HepG2 (cell line): ENCODE results near the gene NHSL1. TPM values are rescaled to one million over a fixed set of nuclear protein-coding genes. Genes with fewer than 3 reads are reported as not detected.

Experiments
- ATAC-seq: fragments of 200-7000 bp; cut with Tn5 transposase; 3 replicates; pipeline ENCODE4 v1.9.1; 2020; ENCODE audit warnings: mild to moderate bottlenecking, moderate library complexity
- BruUV-seq: library from RNA; stranded (reverse); fragments of 400-500 nt; replicated peaks from 2 replicates; lab custom pipeline; 2021; lab: Mats Ljungman, UMichigan
- CTCF ChIA-PET: fragments of 300-600 bp; formaldehyde crosslinking; extraction: SDS; loops from one replicate; lab custom pipeline; 2021; ENCODE audit warnings: low total read pairs, inconsistent platforms, low intra/inter-chr PET ratio; lab: Yijun Ruan, JAX
- POLR2A ChIA-PET: fragments of 350-600 bp; sonication (Branson Sonifier 250); formaldehyde crosslinking; loops from one replicate; lab custom pipeline; 2020; ENCODE audit warnings: antibody characterized with exemption, inconsistent platforms; lab: Yijun Ruan, JAX
- DNase-seq: peaks from one replicate; pipeline ENCODE4 v3.0.0-alpha.2; 2015; ENCODE audit warnings: low spot score
- FAIRE-seq: peaks from 3 replicates; lab custom pipeline; 2011; peaks lifted over from hg19 to GRCh38; lab: Jason Lieb, UNC
- H2AFZ ChIP-seq: one replicate; pipeline ENCODE4 v1.6.1; 2011; ENCODE audit warnings: low read length, inconsistent platforms
- H3K27ac ChIP-seq: fragments of 300-600 bp; 3 replicates; pipeline ENCODE4 v1.8.0; 2011; ENCODE audit warnings: mixed run types, mild to moderate bottlenecking, mixed read lengths, low read length, inconsistent platforms; ENCODE audit not compliant: insufficient read depth; ENCODE audit errors: extremely low read length
- H3K27me3 ChIP-seq, 2 experiments: fragments of 200-600 bp in 1 of 2; 2 replicates in 1 of 2; 3 replicates in 1 of 2; pipeline versions ENCODE4 v1.6.0 to v1.8.0; 2011; ENCODE audit warnings: low read length in 2 of 2, mild to moderate bottlenecking in 2 of 2, moderate library complexity in 2 of 2, inconsistent platforms in 1 of 2; ENCODE audit not compliant: insufficient read depth in 2 of 2, control insufficient read depth in 1 of 2
- H3K36me3 ChIP-seq, 2 experiments: fragments of 200-600 bp in 1 of 2; replicated peaks in 1 of 2; 2 replicates in 1 of 2; 3 replicates in 1 of 2; pipeline versions ENCODE4 v1.5.1 to v1.8.0; 2011; ENCODE audit warnings: low read length in 2 of 2, inconsistent platforms in 1 of 2; ENCODE audit not compliant: insufficient read depth in 2 of 2, control insufficient read depth in 1 of 2
- H3K4me1 ChIP-seq: 2 replicates; pipeline ENCODE4 v1.5.1; 2012; ENCODE audit warnings: low read length, inconsistent platforms; ENCODE audit not compliant: insufficient read depth
- H3K4me2 ChIP-seq: 2 replicates; pipeline ENCODE4 v1.6.0; 2011; ENCODE audit warnings: low read depth, low read length, inconsistent platforms
- H3K4me3 ChIP-seq, 3 experiments: fragments of 200-600 bp in 1 of 3; sonication (generic), shearing (Covaris generic) in 1 of 3; replicated peaks in 1 of 3; 2 replicates each; pipeline ENCODE4 v1.5.1; 2011 to 2016; ENCODE audit warnings: low read length in 3 of 3, inconsistent platforms in 2 of 3, low read depth in 2 of 3, mild to moderate bottlenecking in 2 of 3, control low read depth in 1 of 3, mixed read lengths in 1 of 3; ENCODE audit not compliant: insufficient read depth in 1 of 3
- H3K79me2 ChIP-seq: one replicate; pipeline ENCODE4 v1.6.1; 2011; ENCODE audit warnings: low read length, inconsistent platforms; ENCODE audit not compliant: insufficient read depth
- H3K9ac ChIP-seq: 2 replicates; pipeline ENCODE4 v1.6.0; 2011; ENCODE audit warnings: mild to moderate bottlenecking, low read depth, low read length, inconsistent platforms; ENCODE audit not compliant: insufficient read depth
- H3K9me3 ChIP-seq: 2 replicates; pipeline ENCODE4 v1.5.1; 2012; ENCODE audit warnings: mild to moderate bottlenecking, low read length
- H4K20me1 ChIP-seq: 2 replicates; pipeline ENCODE4 v1.6.0; 2011; ENCODE audit warnings: inconsistent platforms, mild to moderate bottlenecking, low read length, moderate library complexity; ENCODE audit not compliant: insufficient read depth
- ARNT ChIP-seq: fragments of 450-650 bp; IDR thresholded peaks from 2 replicates; pipeline ENCODE4 v1.6.1; 2017
- CENPT ChIP-seq: sonication (generic); formaldehyde crosslinking; IDR thresholded peaks from 2 replicates; pipeline ENCODE4 v1.8.0; 2022; ENCODE audit warnings: low read depth, mild to moderate bottlenecking, moderate library complexity, missing genetic modification reagents
- MXI1 ChIP-seq: IDR thresholded peaks from 3 replicates; pipeline ENCODE4 v1.6.1; 2012; ENCODE audit warnings: low read depth, low read length, inconsistent platforms, borderline replicate concordance
- PLRG1 ChIP-seq: fragments of 450-650 bp; conservative IDR thresholded peaks from 2 replicates; pipeline ENCODE4 v1.6.1; 2016
- PPARG ChIP-seq: conservative IDR thresholded peaks from 2 replicates; pipeline ENCODE4 v1.6.1; 2016; ENCODE audit warnings: missing biosample characterization, missing genetic modification reagents
- TEAD3 ChIP-seq: optimal IDR thresholded peaks from 2 replicates; pipeline ENCODE3; 2016; ENCODE audit warnings: borderline replicate concordance
- ZNF552 ChIP-seq: sonication (generic); formaldehyde crosslinking; IDR thresholded peaks from 2 replicates; pipeline ENCODE4 v1.9.0; 2022; ENCODE audit warnings: missing genetic modification reagents, mild to moderate bottlenecking, borderline replicate concordance
- WGBS: methylation state at CpG from one replicate; pipeline ENCODE4 v1.1.6; 2017; ENCODE audit warnings: low lambda C conversion rate; 5-methylcytosine and 5-hydroxymethylcytosine counted together
- in situ Hi-C: cut with HindIII; loops from 2 replicates; pipeline ENCODE4 v1.10.0; 2017; ENCODE audit warnings: low pct_unique_long_range_greater_than_20kb; ENCODE audit not compliant: extremely low pct_ligation_motif_present
- intact Hi-C: fragments of 100-400 bp; cut with micrococcal nuclease; formaldehyde crosslinking; loops from one replicate; pipeline ENCODE4 v1.10.0; 2022; ENCODE audit not compliant: unreplicated experiment
- polyA plus RNA-seq, 8 experiments: library from polyadenylated mRNA; depleted of rRNA in 3 of 8; stranded (reverse) in 7 of 8; unstranded in 1 of 8; fragments of >200 nt; fragmentation: Illumina TruSeq in 4 of 8; extraction: Trizol in 4 of 8; gene quantifications; 2 replicates each; pipeline versions ENCODE4 v1.2.1 to v1.2.3, GENCODE V29; 2011 to 2016; ENCODE audit warnings: low read depth in 4 of 8, missing spikeins in 1 of 8, mixed read lengths in 1 of 8; ENCODE audit not compliant: insufficient read depth in 1 of 8
- total RNA-seq, 5 experiments: library from RNA; depleted of rRNA; stranded (reverse); fragments of >200 nt; fragmentation: Illumina TruSeq; extraction: Trizol; gene quantifications; 2 replicates each; pipeline ENCODE4 v1.2.3, GENCODE V29; 2016; ENCODE audit warnings: low read depth in 1 of 5
- TF ChIP-seq, protein P1 (sequence below): fragments of 450-650 bp; IDR thresholded peaks from 2 replicates; pipeline ENCODE4 v1.6.1; 2017

The NHSL1 gene
- total and polyA plus RNA-seq, 2 of the 13 experiments (the other 11 are each of a cell fraction or from before 2014, with no cell fraction given): 24.9 to 53.6 TPM

DNA sequence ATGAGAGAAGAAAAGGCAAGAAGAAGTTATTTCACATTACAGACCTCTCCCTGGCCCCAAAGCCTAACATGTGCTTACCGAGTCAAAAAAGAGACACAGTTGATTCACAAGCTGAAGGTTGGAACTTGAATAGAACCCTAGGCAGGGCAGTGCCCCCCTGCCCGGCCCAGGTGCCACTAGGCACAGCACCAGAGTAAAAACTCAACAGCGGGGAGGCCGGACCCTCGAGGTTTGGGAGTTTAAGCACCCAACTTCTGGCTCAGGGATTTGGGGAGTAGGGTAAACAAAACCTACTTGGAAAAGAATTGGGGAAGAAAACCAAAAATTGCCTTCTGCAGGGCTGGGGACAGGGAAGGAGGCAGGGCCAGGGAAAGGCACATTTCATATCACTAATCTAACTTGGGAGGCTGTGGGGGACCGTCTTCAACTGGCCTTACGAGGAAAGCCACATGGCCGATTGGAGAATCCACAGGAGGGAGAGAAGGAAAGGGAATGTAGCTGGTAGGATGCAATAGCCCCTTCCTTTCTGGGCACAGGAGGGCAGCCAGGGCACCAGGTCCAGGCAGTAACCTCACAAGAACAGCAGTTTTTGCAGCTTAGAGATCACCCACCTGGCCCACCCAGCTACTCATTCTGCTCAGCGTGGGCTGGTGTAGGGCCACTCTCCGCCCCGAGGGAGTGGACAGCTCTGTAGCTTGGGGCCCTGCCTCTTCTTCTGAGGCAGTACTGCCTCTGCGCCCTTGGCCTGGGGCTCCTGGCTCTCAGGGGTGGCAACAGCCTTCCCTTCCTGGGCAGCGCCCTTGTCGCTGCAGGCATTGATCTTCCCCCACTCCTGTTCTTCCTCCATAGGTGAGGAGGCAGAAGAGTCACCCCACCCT is 97.1 kb downstream of the NHSL1 start:
- no peak overlapping the region; a peak in 1 of 6 replicates for H3K4me3 ChIP-seq
- no peaks in the 10 kb centered on the region; a peak in 2 of 5 replicates for H3K27me3 ChIP-seq
- WGBS: 68% methylated on average over 14 of the region's 14 CpGs
- H4K20me1 ChIP-seq: no peaks in the 10 kb centered on the region
- FAIRE-seq: no peak
- peaks cover 0 to 14% of the 10 kb centered on the region in 2 experiments; a peak in 2 of 5 replicates for H3K36me3 ChIP-seq
- H3K27ac ChIP-seq: no peak overlapping the region
- ChIA-PET CTCF (no interaction called here), POLR2A (no interaction called here)
- no peak overlapping the region for H3K4me2 ChIP-seq
- H3K9ac ChIP-seq: no peak overlapping the region
- 0 out of 2 replicates have a peak, but pooled peaks have one; percentile 1 for TF ChIP-seq ZNF552
- TF ChIP-seq PPARG (CRISPR knock-in tag): no peak
- TF ChIP-seq CENPT (CRISPR knock-in tag): no peak
- no peak for TF ChIP-seq TEAD3 (CRISPR knock-in tag)
- no peak for DNase-seq
- in situ Hi-C loops (loop anchor here (10.0 kb wide), 1 partner anchor 287 kb away; no protein-coding TSS in a partner anchor), intact Hi-C loops (loop anchor here (5.0 kb wide), 1 partner anchor 295 kb away; the partner anchor contains the start of gene PERP)
- H3K4me1 ChIP-seq: peaks cover 29% of the 10 kb centered on the region
- BruUV-seq: no TSS peak
- ATAC-seq: no peak
- no peak overlapping the region for H2AFZ ChIP-seq
- no peaks in the 10 kb centered on the region for H3K9me3 ChIP-seq
- H3K79me2 ChIP-seq: peaks cover 8% of the 10 kb centered on the region

DNA sequence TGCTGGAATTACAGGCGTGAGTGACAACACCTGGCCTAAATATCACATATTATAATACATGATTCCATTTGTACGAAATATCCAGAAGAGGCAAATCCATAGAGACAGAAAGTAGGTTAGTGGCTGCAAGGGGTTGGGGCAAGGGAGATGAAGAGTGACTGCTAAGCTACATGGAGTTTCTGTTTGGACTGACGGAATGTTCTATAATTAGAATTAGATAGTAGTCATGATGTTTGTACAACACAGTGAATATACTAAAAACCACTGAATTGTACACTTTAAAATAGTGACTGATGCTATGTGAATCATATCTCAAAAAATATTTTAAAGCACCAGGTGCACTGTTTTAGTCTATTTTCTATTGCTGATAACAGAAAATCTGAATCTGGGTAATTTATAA is 99.0 kb downstream of the NHSL1 start:
- BruUV-seq: no TSS peak
- FAIRE-seq: no peak
- Histone ChIP-seq H3K36me3 (no peaks in the 10 kb centered on the region), H3K79me2 (peaks cover 7% of the 10 kb centered on the region), H2AFZ (no peak overlapping the region), H3K27me3 (no peaks in the 10 kb centered on the region; a peak in 2 of 5 replicates), H3K4me1 (peaks cover 19% of the 10 kb centered on the region), H3K4me2 (no peak overlapping the region), H4K20me1 (no peaks in the 10 kb centered on the region), H3K4me3 (no peak overlapping the region), H3K9me3 (no peaks in the 10 kb centered on the region), H3K9ac (no peak overlapping the region), H3K27ac (no peak overlapping the region)
- TF ChIP-seq, protein P1, sequence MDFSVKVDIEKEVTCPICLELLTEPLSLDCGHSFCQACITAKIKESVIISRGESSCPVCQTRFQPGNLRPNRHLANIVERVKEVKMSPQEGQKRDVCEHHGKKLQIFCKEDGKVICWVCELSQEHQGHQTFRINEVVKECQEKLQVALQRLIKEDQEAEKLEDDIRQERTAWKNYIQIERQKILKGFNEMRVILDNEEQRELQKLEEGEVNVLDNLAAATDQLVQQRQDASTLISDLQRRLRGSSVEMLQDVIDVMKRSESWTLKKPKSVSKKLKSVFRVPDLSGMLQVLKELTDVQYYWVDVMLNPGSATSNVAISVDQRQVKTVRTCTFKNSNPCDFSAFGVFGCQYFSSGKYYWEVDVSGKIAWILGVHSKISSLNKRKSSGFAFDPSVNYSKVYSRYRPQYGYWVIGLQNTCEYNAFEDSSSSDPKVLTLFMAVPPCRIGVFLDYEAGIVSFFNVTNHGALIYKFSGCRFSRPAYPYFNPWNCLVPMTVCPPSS: no peak
- TF ChIP-seq MXI1 (no peak), PLRG1 (no peak), ARNT (no peak)
- intact Hi-C loops (loop anchor here (5.0 kb wide), 1 partner anchor 293 kb away; the partner anchor contains the start of gene PERP), in situ Hi-C loops (loop anchor here (10.0 kb wide), 1 partner anchor 286 kb away; no protein-coding TSS in a partner anchor)
- 49% methylated on average over 3 of the region's 3 CpGs for WGBS
- ATAC-seq: no peak
- CTCF ChIA-PET: no interaction called here
- DNase-seq: no peak
- POLR2A ChIA-PET: no interaction called here
